ENCODE data around the gene FAM83D.

The FAM83D gene, protein sequence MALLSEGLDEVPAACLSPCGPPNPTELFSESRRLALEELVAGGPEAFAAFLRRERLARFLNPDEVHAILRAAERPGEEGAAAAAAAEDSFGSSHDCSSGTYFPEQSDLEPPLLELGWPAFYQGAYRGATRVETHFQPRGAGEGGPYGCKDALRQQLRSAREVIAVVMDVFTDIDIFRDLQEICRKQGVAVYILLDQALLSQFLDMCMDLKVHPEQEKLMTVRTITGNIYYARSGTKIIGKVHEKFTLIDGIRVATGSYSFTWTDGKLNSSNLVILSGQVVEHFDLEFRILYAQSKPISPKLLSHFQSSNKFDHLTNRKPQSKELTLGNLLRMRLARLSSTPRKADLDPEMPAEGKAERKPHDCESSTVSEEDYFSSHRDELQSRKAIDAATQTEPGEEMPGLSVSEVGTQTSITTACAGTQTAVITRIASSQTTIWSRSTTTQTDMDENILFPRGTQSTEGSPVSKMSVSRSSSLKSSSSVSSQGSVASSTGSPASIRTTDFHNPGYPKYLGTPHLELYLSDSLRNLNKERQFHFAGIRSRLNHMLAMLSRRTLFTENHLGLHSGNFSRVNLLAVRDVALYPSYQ

DNA sequence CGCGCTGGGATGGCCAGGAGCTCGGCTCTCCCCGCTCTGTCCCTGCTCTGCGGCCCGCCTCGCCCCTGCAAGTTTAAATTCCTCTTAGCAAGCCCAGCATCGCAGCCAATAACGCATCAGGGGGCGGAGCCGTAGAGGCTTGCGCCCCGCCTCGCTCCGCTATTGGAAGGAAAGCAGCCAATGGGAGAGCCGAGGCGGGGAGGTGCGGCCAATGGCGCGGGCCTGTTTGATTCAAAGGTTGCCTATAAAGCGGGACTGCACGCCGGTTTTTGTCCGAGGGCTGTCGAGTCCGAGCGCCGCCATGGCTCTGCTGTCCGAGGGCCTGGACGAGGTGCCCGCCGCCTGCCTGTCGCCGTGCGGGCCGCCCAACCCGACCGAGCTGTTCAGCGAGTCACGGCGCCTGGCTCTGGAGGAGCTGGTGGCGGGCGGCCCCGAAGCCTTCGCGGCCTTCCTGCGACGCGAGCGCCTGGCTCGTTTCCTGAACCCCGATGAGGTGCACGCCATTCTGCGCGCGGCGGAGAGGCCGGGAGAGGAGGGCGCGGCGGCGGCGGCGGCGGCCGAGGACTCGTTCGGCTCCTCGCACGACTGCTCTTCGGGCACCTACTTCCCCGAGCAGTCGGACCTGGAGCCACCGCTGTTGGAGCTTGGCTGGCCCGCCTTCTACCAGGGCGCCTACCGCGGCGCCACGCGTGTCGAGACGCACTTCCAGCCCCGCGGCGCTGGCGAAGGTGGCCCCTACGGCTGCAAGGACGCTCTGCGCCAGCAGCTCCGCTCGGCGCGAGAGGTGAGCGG, at the start of gene FAM83D:
Gene FAM83D, plus strand, starts transcription at position 276 of the 792 bp plus-strand sequence. Its CDS starts 26 bp downstream, at position 302.
- DNase-seq, result peak; percentile 99

DNA sequence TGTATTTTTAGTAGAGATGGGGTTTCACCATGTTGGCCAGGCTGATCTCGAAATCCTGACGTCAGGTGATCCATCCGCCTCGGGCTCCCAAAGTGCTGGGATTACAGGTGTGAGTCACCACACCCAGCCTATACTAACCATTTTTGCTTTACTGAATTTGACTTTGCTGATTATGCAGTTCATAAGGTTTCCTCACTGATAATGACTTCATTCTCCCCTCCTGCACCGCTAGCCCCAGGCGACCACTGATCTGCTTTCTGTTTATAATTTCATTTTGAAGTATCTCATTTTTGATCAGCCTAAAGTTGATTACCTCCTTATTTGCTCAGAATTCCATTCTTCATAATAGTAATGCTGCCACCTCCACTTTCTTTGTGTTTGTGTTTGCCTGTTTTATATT, 48.7 kb upstream of the FAM83D start:
- DNase-seq, result no peak

DNA sequence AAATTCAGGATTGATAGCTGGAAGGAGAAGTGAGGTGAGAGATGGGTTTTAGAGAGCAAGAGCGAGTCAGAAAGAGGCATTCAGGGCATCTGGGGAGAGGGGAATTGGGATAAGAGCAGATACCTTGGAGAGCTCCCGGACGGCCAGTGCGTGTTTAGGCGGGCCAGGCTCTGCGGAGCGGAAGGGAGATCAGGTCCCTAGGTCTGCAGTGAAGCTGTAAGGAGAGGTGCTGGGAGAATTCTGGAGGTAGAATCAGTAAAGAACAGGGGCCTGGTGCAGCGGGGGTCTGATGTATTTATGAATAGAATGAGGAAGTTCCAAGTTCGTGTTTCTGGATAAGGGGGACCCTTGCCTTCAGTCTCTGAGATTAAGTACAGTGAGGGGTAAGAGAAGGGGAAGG, 47.4 kb upstream of the FAM83D start:
- DNase-seq, result no peak

DNA sequence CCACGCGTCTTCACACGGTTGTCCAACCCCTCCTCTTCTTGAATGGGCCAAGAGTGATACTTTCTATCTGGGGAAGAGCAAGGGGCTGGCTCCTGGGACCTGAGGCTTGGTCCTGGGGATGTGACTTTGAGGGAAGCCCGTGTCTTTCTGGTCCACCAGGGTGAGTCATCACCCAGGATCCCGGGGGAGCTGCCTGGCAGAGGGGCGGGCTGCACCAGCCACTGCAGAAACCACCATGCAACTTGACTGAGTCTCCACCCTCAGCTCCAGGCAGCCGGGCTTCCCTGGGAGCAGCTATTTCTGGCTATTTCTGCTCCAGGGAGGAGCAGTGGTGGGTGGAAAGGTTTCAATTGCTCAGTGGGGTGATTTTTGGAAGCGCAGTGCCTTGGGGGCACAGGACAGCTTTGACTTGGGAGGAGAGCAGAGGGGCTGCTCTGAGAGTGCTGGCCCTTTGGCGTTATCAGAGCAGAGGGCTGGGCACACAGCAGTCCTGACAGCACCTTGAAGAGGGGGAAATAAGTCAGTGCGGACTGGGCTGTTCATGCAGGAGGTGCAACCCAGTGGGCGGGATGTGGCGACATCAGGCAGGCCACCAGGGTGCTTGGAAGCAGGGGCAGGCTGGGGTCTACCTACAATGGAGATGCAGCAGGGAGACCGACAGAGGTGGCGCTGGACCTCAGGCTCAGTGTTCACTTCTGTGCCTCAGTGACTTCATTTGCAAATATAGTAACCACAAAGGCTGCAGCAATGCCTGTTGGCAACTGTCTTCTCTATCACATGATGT, 45.1 kb upstream of the FAM83D start:
- DNase-seq, result no peak

DNA sequence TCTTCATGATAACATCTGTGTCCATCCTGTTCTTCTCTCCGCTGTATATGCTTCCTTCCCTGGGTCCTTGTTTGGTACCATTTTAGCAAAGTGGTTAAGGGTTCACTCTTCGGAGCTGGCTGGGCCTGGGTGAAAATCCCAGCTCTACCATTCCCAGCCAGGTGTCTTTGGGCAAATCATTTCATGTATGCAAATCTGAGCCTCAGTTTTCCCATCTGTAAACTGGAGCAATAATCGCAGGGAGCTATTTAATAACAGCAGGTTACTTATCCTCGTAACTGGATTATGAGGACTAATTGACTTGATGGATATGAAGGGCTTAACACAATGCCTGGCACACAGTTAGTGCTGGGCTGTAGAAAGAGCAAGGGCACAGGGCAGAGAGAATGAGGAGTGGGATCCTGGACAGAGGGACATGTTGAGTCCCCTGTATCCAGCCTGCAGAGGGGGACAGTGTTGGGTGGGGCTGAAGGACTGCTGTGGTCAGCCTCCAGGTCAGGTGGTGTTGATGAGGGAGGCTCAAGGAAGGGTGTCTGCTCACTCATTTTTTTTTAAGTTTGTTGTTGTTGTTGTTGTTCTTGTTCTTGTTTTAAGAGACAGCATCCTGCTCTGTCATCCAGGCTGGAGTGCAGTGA, 44.3 kb upstream of the FAM83D start:
- no peak for DNase-seq

DNA sequence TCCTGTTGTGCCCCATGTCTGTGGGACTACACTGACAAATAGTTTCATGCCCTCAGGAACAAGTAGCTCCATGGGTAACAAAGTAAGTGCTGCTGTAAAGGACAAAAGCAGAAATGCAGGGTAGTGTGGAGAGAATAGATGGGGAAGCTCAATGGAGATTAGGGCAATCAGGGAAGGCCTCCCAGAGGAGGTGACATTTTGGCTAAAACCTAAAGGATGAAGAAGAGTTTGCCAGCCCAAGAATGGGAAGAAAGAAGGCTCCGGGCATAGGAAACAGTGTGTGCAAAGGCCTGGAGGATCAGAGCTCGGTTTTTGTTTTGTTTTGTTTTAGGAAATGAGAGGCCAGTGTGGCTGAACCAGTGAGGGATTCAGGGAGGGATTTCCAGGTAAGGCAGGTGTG, 43.6 kb upstream of the FAM83D start:
- DNase-seq, result no peak

DNA sequence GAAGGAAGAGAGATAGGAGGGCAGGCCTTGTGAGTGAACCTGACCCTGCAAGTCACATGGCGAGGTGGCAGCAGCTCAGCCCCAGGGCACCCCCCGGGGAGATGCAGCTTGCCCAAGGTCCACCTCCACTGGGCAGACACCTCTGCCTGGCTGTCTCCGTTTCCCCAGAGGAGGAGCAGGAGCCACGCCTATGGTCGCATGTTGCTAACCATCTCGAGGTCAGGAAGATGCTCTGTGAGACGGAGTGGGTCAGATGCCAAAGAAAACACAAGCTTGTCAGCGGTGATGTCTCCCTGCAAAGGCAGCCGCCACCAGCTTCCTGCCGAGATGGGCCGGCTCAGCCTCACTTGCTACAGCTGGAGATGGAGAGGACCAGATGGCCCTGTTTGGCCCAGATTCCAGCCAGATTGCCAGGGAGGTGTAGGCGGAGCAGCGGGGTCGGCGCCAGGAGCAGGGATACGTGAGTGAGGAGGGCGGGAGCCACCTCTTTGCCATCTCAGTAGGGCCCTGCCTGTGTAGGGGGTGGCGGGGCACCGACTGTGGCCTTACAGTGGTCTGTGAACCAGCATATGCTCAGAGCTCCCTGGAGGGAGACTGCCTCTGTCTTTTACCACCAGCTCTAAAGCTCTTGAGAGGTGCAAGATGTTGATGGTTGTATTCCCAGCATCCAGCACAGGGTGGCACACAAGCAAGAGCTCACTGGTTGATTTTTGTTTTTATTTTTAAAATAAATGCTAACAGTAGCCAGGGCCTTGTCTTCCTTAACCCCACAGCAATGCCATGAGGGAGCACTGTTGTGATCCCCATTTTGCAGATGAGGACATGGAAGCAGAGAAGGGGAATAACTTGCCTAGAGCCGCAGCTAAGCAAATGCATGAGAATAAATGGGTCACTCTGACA, 42.9 kb upstream of the FAM83D start:
- DNase-seq, result peak; percentile 25

DNA sequence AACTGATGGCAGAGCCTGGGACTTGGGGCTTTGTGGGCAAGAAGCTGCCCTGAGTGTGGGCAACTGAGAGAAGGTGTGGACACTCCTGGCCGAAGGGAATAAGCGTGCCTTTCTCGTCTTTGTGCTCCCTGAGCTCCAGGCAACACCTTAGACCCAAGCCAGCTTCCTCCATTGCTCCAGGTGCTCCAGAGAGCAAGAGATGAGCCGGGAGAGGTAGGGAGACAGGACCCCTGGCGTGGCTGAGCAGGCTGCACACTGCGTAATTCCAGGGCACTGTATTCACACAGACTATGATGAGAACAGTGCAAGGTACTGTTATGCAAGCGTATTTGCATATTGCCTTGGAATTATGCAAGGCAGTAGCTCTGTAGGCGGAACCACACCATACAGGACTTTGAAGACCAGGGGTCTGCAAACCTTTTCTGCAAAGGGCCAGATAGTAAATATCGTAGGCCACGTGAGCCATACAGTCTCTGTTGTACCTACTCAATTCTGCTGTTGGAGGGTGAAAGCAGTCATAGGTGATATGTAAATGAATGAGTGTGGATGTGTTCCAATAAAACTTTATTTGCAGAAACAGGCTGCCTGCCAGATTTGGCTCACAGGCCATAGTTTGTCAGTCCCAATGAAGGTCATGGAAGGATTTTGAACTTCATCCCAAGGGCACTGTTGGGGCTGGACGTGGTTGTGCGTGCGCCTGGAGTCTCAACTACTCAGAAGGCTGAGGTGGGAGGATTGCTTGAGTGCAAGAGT, 42.1 kb upstream of the FAM83D start:
- DNase-seq, result no peak

DNA sequence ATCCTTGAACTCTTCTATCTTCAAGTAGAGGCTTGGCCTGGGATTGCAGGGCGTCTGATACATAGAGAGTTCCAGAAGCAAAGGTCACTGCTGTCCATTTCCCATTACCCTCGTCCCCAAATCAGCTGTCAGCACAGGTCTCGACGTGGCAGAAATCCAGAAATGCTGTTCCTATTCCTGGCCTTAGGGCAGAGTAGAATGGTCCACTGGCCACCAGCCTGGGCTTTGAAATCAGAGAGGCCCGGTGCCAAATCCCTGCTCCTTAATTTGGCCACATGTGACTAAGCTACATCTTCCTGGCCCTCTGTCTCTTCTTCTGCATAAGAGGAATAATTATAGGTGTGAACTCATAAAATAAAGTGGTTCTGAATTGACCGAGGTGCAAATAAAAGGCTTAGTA, 40.9 kb upstream of the FAM83D start:
- DNase-seq, result no peak

DNA sequence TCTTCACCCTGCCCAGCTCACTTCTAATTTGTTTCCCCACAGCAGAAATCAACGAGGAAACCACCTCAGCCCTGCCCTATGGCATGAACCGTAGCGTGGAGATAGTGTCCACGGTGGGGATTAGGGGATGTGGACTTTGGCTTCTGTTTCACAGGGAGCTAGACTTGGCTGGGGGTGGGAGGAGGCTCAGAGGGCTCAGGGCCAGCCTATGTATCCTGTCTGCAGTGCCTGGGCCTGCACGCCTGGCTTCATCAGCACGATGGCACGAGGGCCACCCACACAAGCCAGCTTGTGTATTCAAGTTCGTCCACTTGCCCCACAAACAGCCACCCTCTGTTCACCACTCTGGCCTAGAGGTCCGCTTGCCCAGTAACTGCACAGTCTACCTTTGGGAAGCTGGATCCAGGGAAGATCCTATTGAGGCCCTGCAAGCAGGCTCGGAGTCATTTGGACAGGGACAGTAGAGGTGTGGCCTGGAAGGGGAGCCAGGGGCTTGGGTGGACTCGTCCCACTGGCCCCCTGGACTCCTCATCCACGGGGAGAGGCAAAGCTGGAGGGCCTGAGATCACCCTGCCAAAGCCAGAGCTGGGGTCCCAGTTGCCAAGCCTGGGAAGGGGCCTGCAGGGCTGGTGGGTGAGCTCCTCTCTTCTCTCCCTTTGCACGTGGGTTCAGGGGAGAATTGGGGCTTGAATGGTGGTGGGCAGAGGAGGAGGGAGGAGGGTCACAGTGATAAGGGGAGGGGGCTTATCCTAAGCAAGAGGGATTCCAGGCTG, 38.0 kb upstream of the FAM83D start:
- no peak for DNase-seq

DNA sequence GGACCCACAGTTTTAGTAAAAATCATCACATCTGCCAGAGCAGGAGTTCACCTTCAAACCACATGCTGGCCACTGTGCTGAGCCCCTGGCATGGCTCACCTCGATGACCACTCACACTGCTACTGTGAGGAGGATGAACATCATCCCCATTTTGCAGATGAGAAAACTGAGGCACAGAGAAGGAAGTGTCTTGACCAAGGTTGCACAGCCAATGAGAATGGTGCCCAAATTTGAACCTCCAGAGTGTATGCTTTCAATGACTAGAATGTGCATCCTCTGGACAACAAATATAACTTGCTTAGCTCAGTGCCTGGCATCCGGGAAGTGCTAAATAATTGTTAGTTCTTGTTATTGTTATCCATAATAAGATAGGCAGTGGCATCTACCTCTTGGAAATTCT, 37.2 kb upstream of the FAM83D start:
- no peak for DNase-seq

DNA sequence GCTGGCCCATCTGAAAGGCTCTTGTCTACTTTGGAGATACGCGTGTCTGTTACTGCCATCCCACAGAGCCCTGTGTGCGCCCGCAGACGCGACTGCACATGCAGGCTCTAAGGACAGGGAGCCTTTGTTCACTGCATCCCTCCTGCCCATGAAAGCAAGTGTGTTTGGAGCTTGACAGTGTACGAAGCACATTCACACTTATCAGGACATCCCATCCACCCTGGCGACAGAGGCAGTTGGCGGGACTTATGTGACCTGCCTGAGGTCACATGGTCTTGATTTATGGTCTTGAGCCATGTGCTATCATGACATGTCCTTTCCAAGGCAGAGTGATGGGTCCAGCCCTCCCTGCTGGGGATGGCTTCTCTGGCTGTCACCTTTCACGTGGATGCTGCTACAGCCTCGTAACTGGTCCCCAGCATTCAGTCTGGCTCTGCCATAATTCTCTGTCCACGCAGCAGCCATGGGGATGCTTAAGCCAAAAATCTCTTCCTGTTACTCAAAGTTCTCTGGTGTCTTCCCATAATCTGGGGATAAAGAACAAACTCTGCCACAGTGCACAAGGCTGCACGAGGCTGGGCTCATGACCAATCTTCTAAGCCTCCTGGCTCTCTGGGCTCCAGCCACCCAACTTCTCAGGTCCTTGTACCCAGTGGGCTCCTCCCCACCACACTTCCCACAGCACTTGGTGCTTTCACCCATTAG, 36.3 kb upstream of the FAM83D start:
- DNase-seq, result no peak

DNA sequence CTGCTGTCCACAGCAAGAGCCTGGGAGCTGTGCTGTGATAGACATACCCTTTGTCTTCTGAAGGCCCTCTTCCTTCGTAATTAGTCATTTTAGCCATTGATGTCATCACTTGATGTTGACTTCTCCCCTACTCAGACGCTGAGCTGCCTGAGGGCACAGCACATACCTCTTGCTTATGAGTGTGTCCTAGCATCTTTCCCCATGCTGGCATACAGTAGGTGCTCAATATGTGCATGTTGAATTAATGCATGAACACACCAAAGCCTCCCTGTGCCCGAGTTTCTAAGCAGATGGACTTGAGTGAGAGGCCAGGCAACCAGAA, 35.8 kb upstream of the FAM83D start:
- no peak for DNase-seq

DNA sequence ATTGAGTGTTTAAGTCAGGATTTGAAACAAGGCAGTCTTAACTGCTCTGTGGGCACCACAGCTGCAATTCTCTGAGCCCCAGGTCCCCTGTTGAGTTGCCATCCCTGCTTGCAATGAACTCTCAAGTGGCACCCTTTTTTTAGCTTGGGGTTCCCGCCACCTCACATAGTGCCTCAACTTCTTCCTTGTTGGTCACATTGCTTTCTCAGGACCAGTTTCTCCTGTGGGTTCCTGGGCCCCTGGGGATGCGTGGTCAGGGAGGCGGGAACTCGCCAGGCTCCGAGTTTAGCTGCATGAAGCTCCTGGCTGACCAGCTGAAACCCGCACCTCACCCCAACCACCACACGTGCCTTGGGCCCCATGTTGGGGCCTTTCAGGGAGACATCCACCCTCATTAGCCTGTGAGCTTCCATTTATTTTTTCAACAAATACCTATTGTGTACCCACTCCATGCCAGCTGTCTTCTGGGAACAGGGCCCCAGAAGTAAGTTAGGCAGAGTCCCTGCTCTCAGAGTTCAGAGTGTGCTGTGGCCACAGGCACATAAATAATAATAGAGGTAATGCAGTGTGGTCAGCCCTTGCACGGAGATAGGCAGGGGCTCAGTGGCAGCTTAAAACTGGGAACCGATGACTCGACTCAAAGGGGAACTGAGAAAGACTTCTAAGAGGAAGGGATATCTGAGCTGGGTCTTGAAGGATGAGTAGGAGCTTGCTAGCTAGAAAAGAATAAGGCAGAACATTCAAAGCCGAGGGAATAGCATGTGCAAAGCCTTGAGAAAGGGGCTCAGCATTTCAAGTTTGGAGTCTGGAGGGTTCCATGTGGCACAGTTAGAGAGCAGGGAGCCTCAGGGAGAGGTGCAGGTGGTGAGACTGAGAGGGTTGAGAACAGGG, 33.9 kb upstream of the FAM83D start:
- no peak for DNase-seq

DNA sequence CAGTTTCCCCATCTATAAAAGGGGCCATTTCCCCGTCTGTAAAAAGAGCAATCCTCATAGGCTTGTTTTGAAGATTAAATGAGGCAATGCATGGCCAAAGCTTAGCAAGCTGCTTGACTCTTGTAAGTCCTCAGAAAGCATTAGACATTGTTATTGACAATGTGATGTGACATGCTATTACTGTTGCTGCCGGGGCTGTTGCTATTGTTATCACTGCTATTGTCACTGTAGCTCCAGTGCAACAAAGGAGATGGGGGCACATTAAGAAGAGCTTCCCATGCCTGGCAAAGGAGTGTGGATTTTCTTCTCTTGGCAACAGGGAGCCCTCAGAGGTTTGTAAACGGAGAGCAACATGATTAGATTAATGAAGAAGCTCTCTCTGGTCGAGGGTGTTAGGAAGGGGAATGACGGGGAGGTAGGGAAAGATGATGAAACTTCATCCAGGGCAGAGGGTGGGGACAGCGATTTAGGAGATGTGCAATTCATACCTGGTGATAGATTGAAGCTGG, 33.1 kb upstream of the FAM83D start:
- DNase-seq, result no peak

DNA sequence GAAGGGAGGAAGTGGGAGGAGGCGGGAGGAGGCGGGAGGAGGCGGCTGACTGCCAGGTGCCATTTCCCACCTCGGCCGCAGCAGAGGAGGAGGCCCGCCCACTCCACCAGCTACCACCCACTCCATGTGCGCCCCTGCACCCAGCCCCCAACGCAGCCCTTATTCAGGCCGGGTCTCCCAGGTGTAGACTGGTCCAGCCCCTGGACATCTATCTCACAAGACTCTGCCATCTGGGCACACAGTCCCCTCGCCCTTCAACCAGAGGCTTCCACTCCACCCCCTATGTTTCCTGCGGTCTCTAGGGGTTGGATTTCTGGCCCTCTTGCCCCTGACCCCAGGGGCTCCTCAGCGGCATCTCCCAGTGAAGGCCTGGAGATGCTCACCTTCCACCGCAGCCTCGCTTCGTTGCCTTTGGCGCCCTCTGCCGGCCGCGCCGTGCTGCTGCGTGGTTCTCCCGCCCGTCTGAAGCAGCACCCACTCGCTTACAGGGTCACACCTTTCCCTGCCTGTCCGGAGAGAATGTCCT, 32.6 kb upstream of the FAM83D start:
- peak; percentile 68 for DNase-seq

DNA sequence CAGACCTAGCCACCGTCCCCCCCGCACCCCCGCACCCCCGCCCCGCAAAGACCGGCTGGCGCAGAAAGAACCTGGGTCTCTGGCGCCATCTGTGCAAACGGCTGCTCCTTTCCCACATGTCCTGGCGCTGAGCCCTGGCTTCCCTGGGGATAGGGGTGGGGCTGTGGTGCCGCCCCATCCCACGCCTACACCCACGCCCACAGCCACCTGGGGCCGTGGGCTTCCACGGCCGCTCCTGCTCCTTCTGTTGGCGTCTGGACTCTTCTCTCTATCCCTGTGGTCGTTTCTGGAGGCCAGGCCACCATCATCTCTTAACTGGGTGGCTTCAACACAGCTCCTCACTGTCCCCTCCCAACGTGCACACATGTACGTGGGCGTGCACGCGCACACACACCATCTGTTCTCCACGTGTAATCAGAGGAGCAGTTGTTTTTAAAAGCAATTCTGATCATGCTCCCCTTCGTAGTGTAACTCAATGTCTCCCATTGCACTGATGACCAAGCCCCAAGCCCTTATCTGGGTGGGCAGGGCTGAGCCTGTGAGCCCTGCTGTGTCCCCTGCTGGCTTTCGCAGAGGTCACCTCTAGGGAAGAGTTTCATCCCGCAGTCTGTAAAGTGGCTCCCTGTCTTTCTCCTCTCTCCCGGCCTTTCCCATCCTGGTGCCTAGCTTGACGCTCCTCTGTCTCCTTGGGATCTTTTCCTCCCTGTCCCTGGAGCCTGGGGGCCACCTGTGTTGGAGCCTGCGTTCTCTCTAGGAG, 31.9 kb upstream of the FAM83D start:
- DNase-seq, result peak; percentile 46

All from DMS53 (cell line).